Memory B cell (primary cell): ENCODE results near the gene FAM107B.

Experiments used
- ATAC-seq: fragments of 150-1000 bp; cut with Tn5 transposase; 2 replicates; pipeline ENCODE4 v1.10.0; 2021; ENCODE audit warnings: low read depth, mild to moderate bottlenecking, moderate library complexity
- DNase-seq, 2 donors: peaks; one replicate each; pipeline ENCODE4 v3.0.0; 2022; ENCODE audit warnings: low spot score in 2 of 2
- H3K27ac Mint-ChIP-seq: one replicate; pipeline ENCODE4 v1.8.0; 2022; ENCODE audit warnings: mild to moderate bottlenecking, moderate library complexity, mixed read lengths
- H3K27me3 Mint-ChIP-seq: one replicate; pipeline ENCODE4 v1.8.0; 2022; ENCODE audit warnings: mixed read lengths
- H3K36me3 Mint-ChIP-seq: one replicate; pipeline ENCODE4 v1.8.0; 2022; ENCODE audit warnings: mild to moderate bottlenecking, mixed read lengths
- H3K4me1 Mint-ChIP-seq: one replicate; pipeline ENCODE4 v1.8.0; 2022; ENCODE audit warnings: mixed read lengths
- H3K4me3 Mint-ChIP-seq: one replicate; pipeline ENCODE4 v1.8.0; 2022; ENCODE audit warnings: mild to moderate bottlenecking, moderate library complexity, mixed read lengths
- H3K9me3 Mint-ChIP-seq: one replicate; pipeline ENCODE4 v1.8.0; 2022; ENCODE audit warnings: mixed read lengths

The FAM107B gene

DNA sequence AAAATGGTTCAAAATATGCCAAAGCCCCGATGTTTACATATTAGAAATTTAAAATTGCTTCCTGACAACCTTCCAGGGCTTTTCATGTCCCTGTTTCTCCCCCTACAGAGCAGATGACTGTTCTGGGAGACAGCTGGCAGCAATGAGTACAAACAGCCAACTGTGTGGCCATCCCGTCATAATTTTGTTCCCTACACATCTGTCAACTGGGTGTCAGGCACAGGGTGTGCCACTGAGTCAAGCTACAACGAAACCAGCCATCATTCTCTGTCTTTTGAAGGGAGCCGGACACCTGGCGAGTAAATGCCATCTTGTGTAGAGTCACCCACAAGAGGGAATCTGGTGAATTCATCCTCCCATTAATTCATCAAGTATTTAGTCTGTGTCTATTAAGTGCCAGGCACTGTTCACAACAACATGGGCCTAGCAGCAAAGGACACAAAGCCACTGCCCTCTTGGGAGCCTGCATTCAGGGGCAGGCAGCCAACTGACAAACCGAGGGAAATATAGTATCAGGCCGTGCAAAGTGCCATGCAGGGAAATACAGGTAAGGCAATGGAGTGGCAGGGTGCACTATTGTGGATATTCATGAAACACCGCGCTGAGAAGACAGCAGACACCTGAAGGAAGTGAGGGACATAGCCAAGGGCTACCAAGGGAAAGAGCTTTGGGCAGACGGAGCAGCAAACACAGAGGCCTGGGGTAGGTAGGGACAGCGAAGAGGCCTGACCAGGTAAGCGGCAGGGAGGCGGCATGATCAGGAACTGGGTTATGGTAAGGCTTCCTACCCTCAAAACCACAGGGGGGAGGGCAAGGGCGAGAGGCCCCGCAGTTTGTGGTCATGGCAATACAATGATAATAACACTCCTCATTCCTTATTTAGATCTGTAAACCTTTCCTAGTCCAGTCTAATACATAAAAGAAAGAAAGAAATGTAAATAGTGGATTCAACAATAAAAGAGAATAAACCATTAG lies 213.6 kb downstream of the FAM107B start:
- ATAC-seq (peak; percentile 24), DNase-seq (no peak)
- Mint-ChIP-seq H3K27ac (peak overlapping the region; percentile 91), H3K4me1 (peaks cover 59% of the 10 kb centered on the region), H3K9me3 (peaks cover 1% of the 10 kb centered on the region), H3K27me3 (no peaks in the 10 kb centered on the region), H3K36me3 (peaks cover 21% of the 10 kb centered on the region), H3K4me3 (peak overlapping the region; percentile 73)

DNA sequence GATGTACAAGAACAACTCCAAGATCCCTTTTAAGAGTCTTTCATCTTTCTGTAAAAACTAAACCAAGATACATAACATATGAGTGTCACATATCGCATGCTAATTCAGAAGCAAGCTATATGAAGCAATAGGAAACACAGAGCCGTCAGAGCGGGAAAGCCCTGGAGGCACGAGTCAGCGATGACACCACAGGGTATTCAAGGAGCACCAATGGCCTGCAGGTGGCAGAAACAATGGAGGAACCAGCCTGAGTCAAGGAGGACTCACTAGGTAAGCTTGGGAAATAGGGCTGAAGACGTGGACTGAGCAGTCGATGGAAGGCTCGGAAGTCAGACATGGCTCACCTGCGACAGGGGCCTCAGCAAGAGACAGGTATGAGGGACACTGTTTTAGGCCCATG lies 214.4 kb downstream of the FAM107B start:
- Mint-ChIP-seq H3K27me3 (no peaks in the 10 kb centered on the region), H3K27ac (peak overlapping the region; percentile 81), H3K36me3 (peaks cover 16% of the 10 kb centered on the region), H3K9me3 (no peaks in the 10 kb centered on the region), H3K4me3 (peak overlapping the region; percentile 49), H3K4me1 (peaks cover 62% of the 10 kb centered on the region)
- ATAC-seq (peak; percentile 37), DNase-seq (no peak)

DNA sequence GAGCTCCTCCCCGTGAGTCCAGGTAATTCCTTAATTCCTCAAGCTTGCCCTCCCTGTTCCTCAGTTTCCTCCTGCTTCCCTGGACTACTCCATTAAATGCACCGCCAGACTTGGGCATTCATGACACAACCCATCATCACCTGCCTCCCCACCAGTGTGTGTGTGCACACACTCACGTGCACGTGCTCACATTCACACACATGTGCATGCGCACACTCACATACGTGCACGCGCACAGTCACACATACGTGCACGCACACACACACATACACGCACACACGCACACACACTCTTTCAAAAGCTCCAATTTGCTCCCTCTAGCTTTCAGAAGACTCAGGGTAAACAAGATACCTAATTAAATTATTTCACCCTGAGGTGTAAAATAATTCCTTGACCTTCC lies 216.7 kb downstream of the FAM107B start:
- ATAC-seq = no peak
- DNase-seq = no peak
- Mint-ChIP-seq H3K27ac (peak overlapping the region; percentile 87), H3K9me3 (no peaks in the 10 kb centered on the region), H3K36me3 (peaks cover 13% of the 10 kb centered on the region), H3K4me1 (peaks cover 64% of the 10 kb centered on the region), H3K4me3 (peak overlapping the region; percentile 4), H3K27me3 (no peaks in the 10 kb centered on the region)

DNA sequence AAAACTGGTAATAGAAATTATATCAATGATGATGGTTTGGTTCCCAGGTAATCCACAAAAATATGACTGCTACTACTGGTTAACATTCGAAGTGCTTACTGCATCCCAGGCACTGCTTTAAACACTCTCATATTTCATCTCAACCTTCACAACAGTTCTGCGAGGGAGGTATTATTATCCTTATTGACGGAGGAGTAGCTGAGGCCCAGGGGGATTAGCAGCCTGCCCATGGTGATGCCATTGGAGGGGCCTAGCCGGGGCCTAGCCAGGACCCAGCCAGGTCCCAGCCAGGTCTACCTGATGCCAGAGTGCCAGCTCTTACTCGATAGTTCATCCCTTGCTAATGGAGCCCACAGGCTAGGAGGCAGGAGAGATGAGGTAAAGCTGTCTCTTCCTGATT lies 217.1 kb downstream of the FAM107B start:
- no peak for ATAC-seq
- Mint-ChIP-seq H3K36me3 (peaks cover 13% of the 10 kb centered on the region), H3K4me1 (peaks cover 63% of the 10 kb centered on the region), H3K4me3 (no peak overlapping the region), H3K9me3 (no peaks in the 10 kb centered on the region), H3K27me3 (no peaks in the 10 kb centered on the region), H3K27ac (peak overlapping the region; percentile 87)
- DNase-seq = no peak

DNA sequence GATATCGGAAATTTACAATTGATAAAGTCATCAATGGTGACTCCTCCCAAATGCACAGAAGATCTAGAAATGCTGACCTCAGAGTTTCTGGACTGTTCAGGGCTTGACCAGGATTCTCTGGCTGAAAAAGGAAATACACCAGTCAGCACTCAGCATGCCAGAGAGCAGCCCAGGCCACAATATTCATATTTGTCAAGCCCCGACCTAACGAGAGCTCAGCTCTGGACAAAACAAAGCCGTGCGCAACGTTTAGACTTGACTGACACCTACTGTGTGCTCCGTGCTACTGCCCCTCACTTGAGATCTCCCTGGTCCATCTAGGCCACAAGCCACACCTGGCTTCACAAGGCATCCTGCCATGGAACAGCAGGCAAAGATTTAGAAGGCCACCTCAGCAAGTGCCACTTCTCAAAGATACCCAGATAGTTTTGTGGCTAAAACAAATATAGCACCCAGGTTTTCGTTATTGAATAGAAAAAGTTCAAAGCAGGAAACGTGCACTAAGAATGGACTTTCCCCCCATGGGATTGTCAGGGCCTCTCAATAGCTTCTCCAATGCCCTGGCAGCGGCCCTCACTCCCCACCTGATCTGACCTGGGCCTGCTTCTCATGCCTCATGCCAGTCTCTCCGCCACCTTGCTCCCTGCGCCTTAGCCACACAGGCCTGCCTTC lies 218.3 kb downstream of the FAM107B start:
- H3K4me1 Mint-ChIP-seq = peaks cover 68% of the 10 kb centered on the region
- ATAC-seq (peak; percentile 76), DNase-seq (peak in 1 of 2 donors; percentile 37)
- no peaks in the 10 kb centered on the region for H3K9me3 Mint-ChIP-seq
- peaks cover 21% of the 10 kb centered on the region for H3K36me3 Mint-ChIP-seq
- H3K27ac Mint-ChIP-seq = peak overlapping the region; percentile 87
- H3K4me3 Mint-ChIP-seq = peak overlapping the region; percentile 54
- H3K27me3 Mint-ChIP-seq = no peaks in the 10 kb centered on the region

DNA sequence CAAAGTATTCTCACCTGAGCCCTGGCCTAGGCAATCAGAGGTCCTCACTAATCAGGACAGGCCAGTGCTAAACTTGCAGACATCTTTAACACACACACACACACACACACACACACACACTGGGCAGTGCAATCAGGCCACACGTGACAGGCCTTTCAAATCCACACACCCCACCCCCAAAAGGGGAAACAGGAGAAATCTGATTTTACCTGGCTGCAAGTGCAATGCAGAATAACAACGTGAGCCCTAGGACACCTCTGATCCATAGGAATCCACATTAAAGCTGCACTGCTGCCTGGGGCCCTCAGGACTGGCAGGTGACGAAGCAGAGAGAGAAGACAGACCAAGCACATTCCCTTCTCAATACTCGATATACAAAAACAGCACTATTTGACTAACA lies 218.9 kb downstream of the FAM107B start:
- Mint-ChIP-seq H3K27me3 (no peaks in the 10 kb centered on the region), H3K36me3 (peaks cover 18% of the 10 kb centered on the region), H3K27ac (peak overlapping the region; percentile 87), H3K4me1 (peaks cover 61% of the 10 kb centered on the region), H3K9me3 (no peaks in the 10 kb centered on the region), H3K4me3 (peak overlapping the region; percentile 54)
- DNase-seq (no peak), ATAC-seq (no peak)

DNA sequence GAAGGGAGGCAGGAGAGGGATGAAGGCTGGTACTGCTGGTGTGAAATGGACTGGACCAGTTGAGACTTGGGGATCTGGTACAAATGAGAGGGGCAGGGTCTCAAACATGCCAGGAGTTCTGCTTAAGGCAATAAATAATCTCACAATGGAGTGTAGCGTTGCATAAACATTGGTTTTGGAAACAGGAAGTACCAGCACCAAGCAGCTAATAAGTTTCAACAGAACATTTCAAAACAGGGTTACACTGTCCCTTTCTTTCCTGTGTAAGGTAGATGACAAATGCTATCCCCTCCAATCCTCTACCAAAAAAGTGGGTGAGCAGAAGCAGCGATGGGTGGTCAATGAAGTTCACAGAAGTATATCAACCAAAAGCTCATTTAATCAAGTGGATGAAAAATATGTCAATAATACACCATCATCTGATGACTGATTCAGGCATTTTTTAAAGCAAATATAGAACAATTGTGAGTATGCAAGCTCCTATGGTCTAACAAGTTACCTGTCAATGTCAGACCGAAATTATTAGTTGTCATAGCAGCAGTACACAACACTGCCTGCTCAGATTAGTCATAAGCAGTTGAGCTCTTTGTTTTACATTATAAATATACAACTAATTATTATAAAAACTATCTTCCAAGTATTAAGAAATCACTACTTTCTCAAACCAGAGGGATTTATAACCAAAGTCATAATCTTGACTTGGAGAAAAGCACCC lies 220.0 kb downstream of the FAM107B start:
- no peaks in the 10 kb centered on the region for H3K9me3 Mint-ChIP-seq
- no peaks in the 10 kb centered on the region for H3K27me3 Mint-ChIP-seq
- H3K4me1 Mint-ChIP-seq = peaks cover 57% of the 10 kb centered on the region
- ATAC-seq (peak; percentile 45), DNase-seq (no peak)
- peak overlapping the region; percentile 87 for H3K27ac Mint-ChIP-seq
- H3K36me3 Mint-ChIP-seq = peaks cover 14% of the 10 kb centered on the region
- H3K4me3 Mint-ChIP-seq = peak overlapping the region; percentile 71

DNA sequence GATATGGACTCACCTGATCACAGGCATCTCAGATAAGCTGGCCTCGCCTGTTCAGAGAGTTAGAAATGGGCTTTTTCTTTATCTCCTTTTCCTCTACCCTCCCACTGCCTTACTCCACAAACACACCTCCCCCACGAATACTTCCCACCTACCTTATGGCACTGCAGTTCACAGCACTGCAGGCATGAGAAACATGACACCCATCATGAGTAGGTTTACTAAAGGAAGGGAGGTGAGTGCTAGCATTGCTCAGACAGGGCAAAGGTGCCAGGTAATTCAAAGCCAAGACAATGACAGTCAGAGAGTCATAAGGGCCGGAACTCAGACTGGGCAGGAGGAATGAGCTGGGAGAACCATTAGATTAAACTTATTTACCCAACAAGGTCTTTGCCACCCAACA lies 220.6 kb downstream of the FAM107B start:
- Mint-ChIP-seq H3K27ac (peak overlapping the region; percentile 87), H3K9me3 (no peaks in the 10 kb centered on the region), H3K27me3 (no peaks in the 10 kb centered on the region), H3K4me3 (peak overlapping the region; percentile 71), H3K36me3 (peaks cover 16% of the 10 kb centered on the region), H3K4me1 (peaks cover 60% of the 10 kb centered on the region)
- DNase-seq (no peak), ATAC-seq (no peak)

DNA sequence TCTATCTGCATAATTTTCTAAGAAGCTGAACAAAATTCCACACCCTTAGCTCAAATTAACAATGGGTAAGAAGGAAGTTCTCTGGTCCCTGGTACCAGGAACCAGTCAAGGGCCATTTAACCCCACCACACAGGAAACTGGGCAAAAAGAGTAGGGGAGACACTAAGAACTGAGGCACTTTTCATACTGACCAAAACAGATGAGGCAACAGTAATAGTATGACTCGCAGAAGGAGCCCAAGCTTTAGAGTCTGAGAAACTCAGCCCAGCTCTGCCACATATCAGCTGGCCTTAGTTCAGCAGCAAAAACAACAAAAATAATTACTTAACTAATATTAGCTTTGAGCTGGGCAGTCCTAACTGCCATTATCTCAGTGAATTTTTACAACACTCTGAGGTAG lies 221.2 kb downstream of the FAM107B start:
- no peaks in the 10 kb centered on the region for H3K27me3 Mint-ChIP-seq
- H3K27ac Mint-ChIP-seq = peak overlapping the region; percentile 82
- DNase-seq (no peak), ATAC-seq (no peak)
- H3K36me3 Mint-ChIP-seq = peaks cover 16% of the 10 kb centered on the region
- H3K9me3 Mint-ChIP-seq = no peaks in the 10 kb centered on the region
- peak overlapping the region; percentile 24 for H3K4me3 Mint-ChIP-seq
- peaks cover 58% of the 10 kb centered on the region for H3K4me1 Mint-ChIP-seq

DNA sequence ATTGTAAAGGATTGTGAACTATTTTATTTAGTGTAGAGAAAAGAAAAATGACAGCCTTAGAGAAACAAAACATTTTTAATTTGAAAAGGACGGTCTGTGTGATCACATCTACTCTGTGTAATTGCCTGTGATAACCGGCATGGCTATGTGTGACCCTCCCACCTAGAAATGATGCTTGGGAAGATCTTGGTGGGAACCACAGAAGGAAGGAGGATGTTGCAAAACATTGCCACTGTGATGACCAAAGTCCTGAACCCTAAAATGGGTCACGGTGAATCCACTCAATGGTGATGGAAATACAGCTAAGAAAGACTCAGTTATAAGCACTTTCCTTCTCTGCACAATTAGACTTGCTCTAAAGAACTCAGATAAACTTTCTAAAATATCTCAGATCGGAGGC lies 222.7 kb downstream of the FAM107B start:
- Mint-ChIP-seq H3K4me1 (peaks cover 57% of the 10 kb centered on the region), H3K9me3 (no peaks in the 10 kb centered on the region), H3K4me3 (peak overlapping the region; percentile 14), H3K36me3 (peaks cover 18% of the 10 kb centered on the region), H3K27me3 (no peaks in the 10 kb centered on the region), H3K27ac (peak overlapping the region; percentile 82)
- DNase-seq = no peak
- ATAC-seq = no peak

DNA sequence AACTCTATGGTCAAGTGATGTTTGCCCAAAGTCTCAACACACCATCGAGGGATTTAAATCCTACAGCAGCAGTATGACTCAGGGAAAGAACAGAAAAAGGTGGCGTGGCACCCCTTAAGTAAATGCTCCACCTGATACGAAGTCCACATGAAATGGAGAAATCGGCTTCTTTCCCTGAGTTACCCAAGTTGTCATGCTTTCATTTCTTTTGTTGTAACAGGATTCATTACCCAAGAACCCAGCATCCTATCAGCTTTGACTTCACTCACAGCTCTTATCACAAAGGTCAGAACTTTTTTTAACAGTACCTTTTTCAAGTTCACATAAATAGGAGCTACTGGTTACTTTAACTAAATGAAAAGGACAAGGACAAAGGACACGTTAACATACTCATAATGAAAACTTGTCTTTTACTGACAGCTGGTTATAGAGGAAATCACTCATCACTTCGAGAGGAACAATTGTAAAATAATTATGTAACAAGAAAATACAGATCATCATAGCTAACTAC lies 224.2 kb downstream of the FAM107B start:
- no peaks in the 10 kb centered on the region for H3K9me3 Mint-ChIP-seq
- H3K27ac Mint-ChIP-seq = peak overlapping the region; percentile 73
- DNase-seq (no peak), ATAC-seq (no peak)
- peaks cover 20% of the 10 kb centered on the region for H3K36me3 Mint-ChIP-seq
- no peak overlapping the region for H3K4me3 Mint-ChIP-seq
- no peaks in the 10 kb centered on the region for H3K27me3 Mint-ChIP-seq
- H3K4me1 Mint-ChIP-seq = peaks cover 53% of the 10 kb centered on the region

DNA sequence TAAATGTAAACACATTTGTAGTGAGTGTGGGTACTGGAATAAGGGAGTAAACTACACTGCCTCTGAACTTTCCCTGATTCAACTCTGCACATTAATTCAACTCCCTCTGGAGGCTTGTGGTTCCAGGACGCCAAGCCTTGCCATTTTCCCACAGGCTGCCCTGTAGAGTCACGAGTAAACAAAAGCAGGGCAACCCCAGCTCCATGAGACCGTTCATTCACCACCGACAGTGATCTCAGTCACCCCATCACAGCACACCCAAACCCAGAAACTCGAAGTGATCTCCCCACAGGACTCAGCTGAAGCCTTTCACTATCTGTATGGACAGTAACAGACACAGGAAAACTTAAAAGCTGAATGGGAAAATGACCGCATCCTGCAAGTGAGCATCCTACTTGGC lies 225.2 kb downstream of the FAM107B start:
- Mint-ChIP-seq H3K9me3 (no peaks in the 10 kb centered on the region), H3K4me3 (no peak overlapping the region), H3K27ac (peak overlapping the region; percentile 74), H3K36me3 (peaks cover 20% of the 10 kb centered on the region), H3K4me1 (peaks cover 52% of the 10 kb centered on the region), H3K27me3 (no peaks in the 10 kb centered on the region)
- DNase-seq (no peak), ATAC-seq (no peak)

DNA sequence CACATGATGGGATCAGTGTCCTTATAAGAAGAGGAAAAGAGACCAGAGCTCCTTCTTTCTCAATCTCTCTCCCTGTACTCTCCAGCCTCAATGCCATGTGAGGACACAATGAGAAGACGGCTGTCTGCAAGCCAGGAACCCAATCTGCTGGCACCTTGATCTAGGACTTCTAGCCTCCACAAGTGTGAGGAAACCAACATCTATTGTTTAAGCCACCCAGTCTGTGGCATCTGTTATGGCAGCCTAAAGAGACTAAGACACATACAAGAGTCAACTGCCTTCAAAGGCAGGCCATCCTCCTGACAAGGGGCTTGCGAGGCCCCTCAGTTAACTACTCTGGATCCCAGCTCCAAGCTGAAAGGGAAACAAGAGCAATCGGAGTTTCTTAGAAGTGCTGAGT lies 225.7 kb downstream of the FAM107B start:
- H3K27ac Mint-ChIP-seq = peak overlapping the region; percentile 74
- H3K27me3 Mint-ChIP-seq = no peaks in the 10 kb centered on the region
- no peak for DNase-seq
- H3K4me3 Mint-ChIP-seq = no peak overlapping the region
- H3K36me3 Mint-ChIP-seq = peaks cover 20% of the 10 kb centered on the region
- ATAC-seq = no peak
- no peaks in the 10 kb centered on the region for H3K9me3 Mint-ChIP-seq
- peaks cover 51% of the 10 kb centered on the region for H3K4me1 Mint-ChIP-seq

DNA sequence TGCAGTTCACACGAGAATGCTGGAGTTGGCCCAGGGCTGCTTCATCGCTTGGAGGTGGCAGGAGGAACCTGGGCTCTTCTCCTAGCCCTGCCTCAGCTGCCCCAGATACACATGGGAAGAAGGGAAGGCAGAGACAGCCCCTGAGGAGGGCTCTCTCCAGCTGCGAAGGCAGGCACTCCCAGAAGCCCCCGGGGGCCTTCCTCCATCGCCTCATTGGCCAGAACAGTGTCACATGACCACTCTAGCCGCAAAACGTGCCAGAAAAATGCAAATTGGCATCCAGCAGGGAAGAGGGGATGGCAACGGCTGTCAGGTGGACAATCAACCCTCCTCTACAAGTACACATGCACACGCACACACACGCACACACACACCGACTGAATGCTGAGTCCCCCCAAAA lies 226.2 kb downstream of the FAM107B start:
- ATAC-seq (no peak), DNase-seq (no peak)
- Mint-ChIP-seq H3K9me3 (no peaks in the 10 kb centered on the region), H3K27me3 (no peaks in the 10 kb centered on the region), H3K4me1 (peaks cover 54% of the 10 kb centered on the region), H3K36me3 (peaks cover 20% of the 10 kb centered on the region), H3K4me3 (no peak overlapping the region), H3K27ac (peak overlapping the region; percentile 80)
